ENCODE measurements around the gene KPNB1.

DNA sequence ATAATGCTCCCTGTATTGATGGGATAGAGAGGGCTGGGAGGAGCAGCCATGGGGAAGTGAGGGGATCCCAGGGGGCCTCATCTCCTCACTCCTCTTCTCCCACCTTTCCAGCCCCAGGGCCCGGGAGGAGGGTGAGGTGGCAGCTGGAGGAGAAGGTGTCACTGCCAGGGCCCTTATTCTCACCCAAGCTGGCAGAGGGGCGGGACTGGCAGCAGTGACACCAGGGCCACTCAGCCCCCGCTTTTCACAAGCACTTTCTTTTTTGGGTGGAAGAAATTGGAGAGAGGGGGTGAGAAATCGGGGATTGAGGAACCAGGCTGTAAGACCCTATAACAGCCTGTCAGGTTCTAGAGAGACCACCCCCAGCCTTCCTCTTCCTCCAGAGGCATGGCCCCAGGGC, 81.0 kb downstream of the KPNB1 start:
- no peak for TF ChIP-seq CTCF (IDR thresholded peaks at IDR 0.05)
- TF ChIP-seq EP300 (IDR thresholded peaks at IDR 0.05) = no peak

Measured in tibial nerve (tissue), 4 donors.